ENCODE measurements around the gene LHFPL3.
"Not testable (repeated sequence)": the region's sequence is repeated elsewhere in the genome, so short reads cannot be mapped to it uniquely, and the experiment has no call there.

- TF ChIP-seq CTCF (IDR thresholded peaks at IDR 0.05 in 4 of 5, conservative IDR thresholded peaks at IDR 0.05 in 1 of 5); POLR2A (IDR thresholded peaks at IDR 0.05): not testable (repeated sequence)
Measured at GRCh38 chr7:104926189-104926588, 597.8 kb downstream of the LHFPL3 start.
